GM12878 (cell line): Measurements from ENCODE around the gene PAK3. TPM values are rescaled to one million over a fixed set of nuclear protein-coding genes. Genes with fewer than 3 reads are reported as not detected.

ENCODE experiments used
- ATAC-seq: fragments of 200-7000 bp; cut with Tn5 transposase; 3 replicates; pipeline ENCODE4 v1.9.1; 2020; ENCODE audit warnings: mild to moderate bottlenecking, moderate library complexity
- BruUV-seq: library from RNA; stranded (reverse); fragments of 400-500 nt; replicated peaks from 2 replicates; lab custom pipeline; 2021; lab: Mats Ljungman, UMichigan
- CTCF ChIA-PET: fragments of 300-600 bp; sonication (Branson Sonifier 250); formaldehyde crosslinking; extraction: SDS; loops from one replicate; lab custom pipeline; 2021; ENCODE audit warnings: inconsistent platforms; lab: Yijun Ruan, JAX
- POLR2A ChIA-PET: fragments of 350-600 bp; formaldehyde crosslinking; extraction: SDS; loops from one replicate; lab custom pipeline; 2021; ENCODE audit warnings: inconsistent platforms; lab: Charles Lee
- RAD21 ChIA-PET: fragments of 300-600 bp; sonication (Branson Sonifier 250); formaldehyde crosslinking; loops from one replicate; lab custom pipeline; 2023; ENCODE audit warnings: antibody characterized with exemption; ENCODE audit not compliant: unreplicated experiment; lab: Charles Lee
- SMC1A ChIA-PET: fragments of 300-600 bp; sonication (Branson Sonifier 250); formaldehyde crosslinking; loops from one replicate; lab custom pipeline; 2023; ENCODE audit not compliant: unreplicated experiment, uncharacterized antibody; lab: Charles Lee
- DNase-seq: peaks from one replicate; pipeline ENCODE4 v3.0.0-alpha.2; 2011; ENCODE audit warnings: low read depth, low spot score
- FAIRE-seq: peaks from 3 replicates; lab custom pipeline; 2011; peaks lifted over from hg19 to GRCh38; lab: Jason Lieb, UNC
- H2AFZ ChIP-seq: 2 replicates; pipeline ENCODE4 v1.6.0; 2011; ENCODE audit warnings: low read depth, low read length, control low read depth; ENCODE audit not compliant: control insufficient read depth
- H3K27ac ChIP-seq: 2 replicates; pipeline ENCODE4 v1.5.1; 2011; ENCODE audit warnings: control low read depth; ENCODE audit not compliant: control insufficient read depth, insufficient read depth
- H3K27me3 ChIP-seq, 2 experiments: replicated peaks in 1 of 2; 2 replicates each; pipeline versions ENCODE4 v1.6.0 to v1.6.1; 2011; ENCODE audit warnings: low read length in 1 of 2; ENCODE audit not compliant: control insufficient read depth in 2 of 2, insufficient read depth in 2 of 2
- H3K36me3 ChIP-seq, 2 experiments: 2 replicates each; pipeline ENCODE4 v1.5.1; 2011; ENCODE audit warnings: low read length in 1 of 2; ENCODE audit not compliant: control insufficient read depth in 2 of 2, insufficient read depth in 2 of 2
- H3K4me1 ChIP-seq: 2 replicates; pipeline ENCODE4 v1.6.1; 2011; ENCODE audit warnings: mild to moderate bottlenecking, low read length, moderate library complexity, mixed read lengths; ENCODE audit not compliant: control insufficient read depth, insufficient read depth
- H3K4me2 ChIP-seq: 2 replicates; pipeline ENCODE4 v1.6.0; 2011; ENCODE audit warnings: control low read depth; ENCODE audit not compliant: control insufficient read depth, insufficient read depth
- H3K4me3 ChIP-seq: fragments of 200-600 bp; sonication (generic); 2 replicates; pipeline ENCODE4 v1.5.1; 2016
- H3K79me2 ChIP-seq: 2 replicates; pipeline ENCODE4 v1.6.0; 2011; ENCODE audit warnings: low read length; ENCODE audit not compliant: control insufficient read depth, insufficient read depth
- H3K9ac ChIP-seq: 2 replicates; pipeline ENCODE4 v1.8.0; 2011; ENCODE audit warnings: low read length, control low read depth, mixed read lengths; ENCODE audit not compliant: control insufficient read depth, insufficient read depth
- H3K9me3 ChIP-seq: replicated peaks from 3 replicates; pipeline ENCODE4 v1.5.1; 2011; ENCODE audit warnings: mild to moderate bottlenecking, low read length; ENCODE audit not compliant: control insufficient read depth, insufficient read depth
- H4K20me1 ChIP-seq: 2 replicates; pipeline ENCODE4 v1.6.0; 2011; ENCODE audit not compliant: control insufficient read depth, insufficient read depth
- CBX3 ChIP-seq: fragments of 200-600 bp; sonication (generic); IDR thresholded peaks from 2 replicates; pipeline ENCODE4 v1.6.1; 2016; ENCODE audit warnings: low read depth, borderline replicate concordance
- CEBPB ChIP-seq, 2 experiments: fragments of 150-350 bp in 1 of 2; IDR thresholded peaks; 2 replicates each; pipeline ENCODE4 v1.6.1; 2012 to 2014; ENCODE audit warnings: low read depth in 2 of 2, low read length in 2 of 2, borderline replicate concordance in 1 of 2, inconsistent platforms in 1 of 2
- FOXM1 ChIP-seq: IDR thresholded peaks from 2 replicates; pipeline ENCODE4 v1.6.1; 2012; ENCODE audit warnings: low read depth, mild to moderate bottlenecking, inconsistent platforms, low read length, moderate library complexity
- MEF2A ChIP-seq: IDR thresholded peaks from 2 replicates; pipeline ENCODE4 v1.6.1; 2011; ENCODE audit warnings: low read depth, mild to moderate bottlenecking, low read length, moderate library complexity; ENCODE audit not compliant: insufficient read depth
- MTA2 ChIP-seq: fragments of 450-650 bp; IDR thresholded peaks from 2 replicates; pipeline ENCODE4 v1.6.1; 2016; ENCODE audit warnings: low read depth, mild to moderate bottlenecking, moderate library complexity
- PBX3 ChIP-seq: IDR thresholded peaks from 2 replicates; pipeline ENCODE4 v1.6.1; 2011; ENCODE audit warnings: mild to moderate bottlenecking, low read depth, low read length, moderate library complexity; ENCODE audit not compliant: insufficient replicate concordance
- POLR2AphosphoS2 ChIP-seq: IDR thresholded peaks from 2 replicates; pipeline ENCODE4 v1.6.1; 2011; ENCODE audit warnings: low read depth, mild to moderate bottlenecking, low read length, improper control_type of control experiment, moderate library complexity
- RUNX3 ChIP-seq: IDR thresholded peaks from 2 replicates; pipeline ENCODE4 v1.6.1; 2012; ENCODE audit warnings: low read length, inconsistent platforms
- SP1 ChIP-seq: IDR thresholded peaks from one replicate; pipeline ENCODE4 v1.6.1; 2011; ENCODE audit warnings: low read depth, low read length
- STAT1 ChIP-seq: fragments of 450-650 bp; conservative IDR thresholded peaks from 2 replicates; pipeline ENCODE4 v1.6.1; 2014; ENCODE audit warnings: antibody characterized with exemption, mild to moderate bottlenecking
- TCF3 ChIP-seq: IDR thresholded peaks from 2 replicates; pipeline ENCODE4 v1.6.1; 2012; ENCODE audit warnings: low read depth, mild to moderate bottlenecking, low read length, borderline replicate concordance; ENCODE audit not compliant: insufficient read depth
- USF2 ChIP-seq: IDR thresholded peaks from 2 replicates; pipeline ENCODE4 v1.6.1; 2011; ENCODE audit warnings: low read depth, low read length, improper control_type of control experiment, borderline replicate concordance
- ZBTB11 ChIP-seq: fragments of 450-650 bp; formaldehyde crosslinking; IDR thresholded peaks from 2 replicates; pipeline ENCODE4 v1.5.0; 2022; ENCODE audit warnings: mild to moderate bottlenecking, missing genetic modification characterization
- WGBS: methylation state at CpG from one replicate; pipeline ENCODE4 v1.1.6; 2016; ENCODE audit warnings: low lambda C conversion rate; ENCODE audit not compliant: insufficient replicate concordance, insufficient coverage; ENCODE audit errors: missing lambda C conversion rate; 5-methylcytosine and 5-hydroxymethylcytosine counted together
- in situ Hi-C: fragments of 300-500 bp; cut with MboI; formaldehyde crosslinking; loops from 9 replicates; pipeline ENCODE4 v1.14.3; 2018; ENCODE audit warnings: mixed read lengths
- intact Hi-C: fragments of 100-400 bp; cut with micrococcal nuclease; formaldehyde crosslinking; loops from one replicate; pipeline ENCODE4 v1.14.2; 2022; ENCODE audit not compliant: unreplicated experiment
- polyA plus RNA-seq, 11 experiments: library from polyadenylated mRNA; depleted of rRNA in 4 of 11; unstranded in 6 of 11; stranded (reverse) in 5 of 11; fragments of >200 nt; fragmentation: Nextera tagmentation in 4 of 11; fragmentation: Illumina TruSeq in 1 of 11; extraction: Ambion mirVana in 4 of 11; extraction: Trizol in 1 of 11; gene quantifications; 1 replicate in 1 of 11; 2 replicates in 10 of 11; pipeline versions ENCODE4 v1.2.1 to v1.2.3, GENCODE V29; 2011 to 2016; ENCODE audit warnings: inconsistent platforms in 2 of 11, missing spikeins in 2 of 11, low read depth in 1 of 11
- total RNA-seq, 4 experiments: library from RNA; depleted of rRNA in 3 of 4; stranded (reverse); fragments of >200 nt in 3 of 4; fragmentation: Illumina TruSeq in 1 of 4; extraction: Trizol in 1 of 4; gene quantifications; 2 replicates each; pipeline versions ENCODE4 v1.2.1 to v1.2.3, GENCODE V29; 2013 to 2021

Gene PAK3
- total and polyA plus RNA-seq, 10 of the 15 experiments (the other 5 are each of a cell fraction or from before 2014, with no cell fraction given), result 0.02 to 0.10 (median 0.04) TPM; not detected in 6

- Histone ChIP-seq H3K79me2 (no peaks in the 10 kb centered on the region), H3K9me3 (no peaks in the 10 kb centered on the region), H3K9ac (no peak overlapping the region), H3K27me3 (no peaks in the 10 kb centered on the region; a peak in 1 of 4 replicates), H4K20me1 (no peaks in the 10 kb centered on the region), H3K4me1 (no peaks in the 10 kb centered on the region), H3K4me3 (no peak overlapping the region), H2AFZ (no peak overlapping the region), H3K27ac (no peak overlapping the region), H3K36me3 (no peaks in the 10 kb centered on the region), H3K4me2 (no peak overlapping the region)
- no peak for ATAC-seq
- DNase-seq, result no peak
- no TSS peak for BruUV-seq
- ChIA-PET RAD21 (no interaction called here), SMC1A (no interaction called here), POLR2A (no interaction called here), CTCF (interaction anchor here (1.2 to 1.7 kb wide), 2 partner anchors 62 to 83 kb away, joined by 3 to 5 read pairs; no protein-coding TSS in a partner anchor)
- no peak for FAIRE-seq
- WGBS, result 10% methylated on average over 3 of the region's 3 CpGs
- TF ChIP-seq USF2, result no peak
- TF ChIP-seq PBX3, result no peak
- no peak for TF ChIP-seq CEBPB (IDR thresholded peaks at IDR 0.05; ENCODE audit: borderline replicate concordance in 1 of 2, low read depth in 2 of 2, low read length in 2 of 2)
- no peak for TF ChIP-seq STAT1
- in situ Hi-C loops, result no loop called here
- intact Hi-C loops, result no loop called here
These were observed 86.0 kb downstream of the PAK3 start for GRCh38 chrX:111181951-111182350.

- FAIRE-seq (no peak), DNase-seq (no peak), ATAC-seq (no peak)
- Histone ChIP-seq H3K27ac (no peak overlapping the region), H3K4me2 (no peak overlapping the region), H3K9ac (no peak overlapping the region), H4K20me1 (no peaks in the 10 kb centered on the region), H3K4me3 (no peak overlapping the region), H3K9me3 (no peaks in the 10 kb centered on the region), H3K27me3 (no peaks in the 10 kb centered on the region; a peak in 1 of 4 replicates), H2AFZ (no peak overlapping the region), H3K4me1 (no peaks in the 10 kb centered on the region), H3K36me3 (no peaks in the 10 kb centered on the region), H3K79me2 (no peaks in the 10 kb centered on the region)
- in situ Hi-C loops (no loop called here), intact Hi-C loops (no loop called here)
- POLR2A ChIA-PET, result no interaction called here
- SMC1A ChIA-PET, result no interaction called here
- RAD21 ChIA-PET, result no interaction called here
- CTCF ChIA-PET, result no interaction called here
- BruUV-seq, result no TSS peak
- TF ChIP-seq CBX3 (no peak), FOXM1 (no peak), TCF3 (no peak), SP1 (no peak), MTA2 (no peak), POLR2AphosphoS2 (no peak), ZBTB11 (CRISPR knock-in tag) (no peak), MEF2A (no peak), RUNX3 (no peak)
These were observed 87.0 kb downstream of the PAK3 start for GRCh38 chrX:111182997-111183396.
